Stimulated activated CD8-positive, alpha-beta memory T cell treated with anti-CD3 and anti-CD28 coated beads, Interleukin-2, amount 100 ng/mL, for 1 hour (primary cell): ENCODE measurements around the gene ECD.

ENCODE experiments used
- DNase-seq, 2 donors: peaks; one replicate each; pipeline ENCODE4 v3.0.0-alpha.2; 2020; ENCODE audit warnings: low read depth in 2 of 2

Gene ECD

DNA sequence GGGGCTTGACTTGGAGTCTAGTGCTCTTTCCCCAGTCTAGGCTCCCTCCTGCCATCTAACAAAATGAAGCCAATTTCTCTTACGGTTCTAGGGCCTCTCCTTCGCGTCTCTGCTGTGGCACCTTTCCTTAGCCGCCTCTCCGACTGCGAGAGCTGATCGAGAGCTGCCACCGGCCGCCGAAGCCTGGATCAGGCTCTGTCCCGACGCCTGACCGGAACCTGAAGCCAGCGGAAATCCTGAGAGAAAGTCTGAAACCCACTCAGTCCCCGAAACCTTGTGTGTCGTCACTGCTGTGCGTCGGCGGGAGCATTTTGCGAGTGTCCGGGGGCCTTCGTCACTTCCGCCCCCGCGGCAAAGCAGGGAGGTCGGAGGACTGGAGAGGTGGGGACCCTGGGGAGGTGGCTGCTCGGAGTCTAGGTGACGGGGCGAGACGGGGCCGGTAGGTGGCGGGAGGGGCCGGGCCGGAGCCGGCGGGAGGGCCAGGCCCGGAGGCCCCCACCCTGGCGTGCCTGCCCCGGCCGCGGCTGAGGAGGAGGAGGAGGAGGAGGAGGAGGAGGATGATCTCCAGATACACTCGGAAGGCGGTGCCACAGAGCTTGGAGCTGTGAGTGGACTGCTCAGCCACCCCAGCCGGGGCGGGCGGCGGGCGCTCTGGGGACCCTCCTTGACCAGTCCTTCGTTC is at the start of gene ECD, which contains the start of gene FAM149B1:
Gene ECD, minus strand, starts transcription at position 226 of the 682 bp plus-strand sequence. CDS start 4,071 bp downstream, outside the sequence.
Gene FAM149B1, plus strand, starts transcription at position 337 of the 682 bp plus-strand sequence. Its CDS starts 221 bp downstream, at position 558.
- peak; percentile 83 to 86 for DNase-seq

DNA sequence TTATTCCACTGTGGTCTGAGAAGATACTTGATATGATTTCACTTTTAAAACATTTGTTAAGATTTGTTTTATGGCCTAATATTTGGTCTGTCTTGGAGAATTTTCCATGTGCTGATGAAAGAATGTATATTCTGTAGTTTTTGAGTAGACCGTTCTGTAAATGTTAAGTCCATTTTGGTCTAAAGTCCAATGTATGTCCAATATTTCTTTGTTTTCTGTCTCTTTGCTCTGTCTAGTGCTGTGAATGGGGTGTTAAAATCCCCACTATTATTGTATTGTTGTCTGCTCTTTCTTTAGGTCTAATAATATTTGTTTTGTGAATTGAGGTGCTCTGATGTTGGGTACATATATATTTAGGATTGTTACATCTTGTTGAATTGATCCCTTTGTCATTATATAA is 47.9 kb upstream of the ECD start:
- DNase-seq = no peak

DNA sequence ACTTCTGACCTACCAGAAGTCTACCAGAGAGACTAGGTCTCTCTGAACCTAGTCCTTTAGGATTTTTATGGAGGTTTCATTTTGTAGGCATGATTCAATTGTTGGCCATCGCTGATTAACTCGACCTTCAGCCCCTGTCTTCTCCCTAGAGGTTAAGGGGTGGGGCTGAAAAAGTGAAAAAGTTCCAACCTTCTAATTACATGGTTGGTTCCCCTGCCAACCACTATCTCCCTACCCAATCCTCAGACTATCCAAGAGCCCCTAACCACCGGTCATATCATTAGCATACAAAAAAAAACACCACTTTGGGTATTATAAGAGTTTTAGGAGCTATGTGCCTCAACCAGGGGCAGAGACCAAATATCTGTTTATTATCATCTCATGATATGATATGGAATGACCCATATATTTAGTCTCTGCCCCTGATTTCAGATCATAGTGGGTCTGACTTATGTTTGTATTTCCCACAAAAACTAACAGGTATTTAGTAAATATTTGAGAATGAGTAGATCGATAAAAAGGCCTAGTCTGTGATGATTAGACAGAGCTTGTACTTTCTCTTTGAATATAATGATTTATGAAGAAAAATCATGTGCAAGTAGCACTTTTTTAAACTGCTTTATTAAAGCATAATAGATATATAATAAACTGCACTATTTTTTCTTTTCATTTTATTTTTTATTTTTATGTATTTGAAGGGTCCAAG is 43.5 kb upstream of the ECD start:
- DNase-seq = no peak

DNA sequence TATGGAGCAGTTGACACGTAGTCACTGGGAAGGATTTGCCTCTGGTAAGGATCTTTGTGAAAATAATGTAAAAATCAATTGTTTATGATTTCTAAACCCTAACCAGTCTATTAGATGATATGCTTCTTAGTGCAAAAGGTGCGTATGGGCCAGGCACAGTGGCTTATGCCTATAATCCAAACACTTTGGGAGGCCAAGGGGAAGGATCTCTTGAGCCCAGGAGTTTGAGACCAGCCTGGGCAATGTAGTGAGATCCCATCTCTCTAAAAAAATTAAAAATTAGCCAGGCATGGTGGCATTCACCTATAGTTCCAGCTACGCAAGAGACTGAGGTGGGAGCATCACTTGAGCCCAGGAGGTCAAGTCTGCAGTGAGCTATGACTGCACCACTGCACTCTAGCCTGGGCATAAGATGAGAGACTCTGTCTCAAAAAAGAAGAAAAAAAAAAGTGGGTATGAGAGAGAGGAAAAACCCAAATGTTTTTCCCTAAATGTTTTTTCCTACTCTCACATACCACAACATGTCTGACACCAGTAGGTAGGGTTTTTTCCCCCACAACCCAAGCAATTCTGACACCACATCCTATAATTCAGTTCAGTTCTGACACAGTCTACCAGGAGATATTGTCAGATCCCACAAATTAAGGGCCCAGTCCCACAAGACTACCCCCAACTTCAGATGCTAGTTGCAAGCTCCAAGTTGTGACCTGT is 42.7 kb upstream of the ECD start:
- no peak for DNase-seq

DNA sequence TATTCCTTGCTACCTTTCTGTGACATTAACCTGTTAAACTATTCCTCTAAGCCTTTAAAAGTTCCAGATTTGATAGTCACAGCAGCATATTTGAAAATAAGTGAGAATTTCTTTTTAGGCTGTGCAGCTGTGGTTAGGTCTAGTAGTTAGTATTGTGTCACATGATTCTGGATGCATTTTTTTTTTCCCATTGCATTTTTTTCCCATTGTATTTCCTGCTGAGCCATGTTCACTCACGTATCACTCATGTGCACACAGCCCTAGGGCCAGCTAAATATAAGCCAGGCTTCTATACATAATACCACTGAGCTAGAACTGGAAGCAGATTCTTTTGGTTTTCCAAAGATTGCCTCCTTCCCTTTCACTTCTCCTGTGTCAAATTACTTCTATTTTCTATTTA is 41.9 kb upstream of the ECD start:
- no peak for DNase-seq

DNA sequence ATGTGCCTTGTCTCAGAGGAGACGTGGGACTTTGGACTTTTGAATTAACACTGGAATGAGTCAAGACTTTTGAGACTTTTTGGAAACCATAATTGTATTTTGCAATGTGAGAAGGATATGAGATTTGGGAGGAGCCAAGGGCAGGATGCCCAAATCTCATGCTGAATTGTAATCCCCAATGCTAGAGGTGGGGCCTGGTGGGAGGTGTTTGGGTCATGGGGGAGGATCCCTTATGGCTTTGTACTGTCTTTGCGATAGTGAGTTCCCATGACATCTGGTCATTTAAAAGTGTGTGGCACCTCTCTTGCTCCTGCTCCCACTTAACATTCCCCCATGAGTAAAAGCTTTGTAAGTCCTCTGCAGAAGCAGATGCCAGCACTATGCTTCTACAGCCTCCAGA is 40.1 kb upstream of the ECD start:
- no peak for DNase-seq

DNA sequence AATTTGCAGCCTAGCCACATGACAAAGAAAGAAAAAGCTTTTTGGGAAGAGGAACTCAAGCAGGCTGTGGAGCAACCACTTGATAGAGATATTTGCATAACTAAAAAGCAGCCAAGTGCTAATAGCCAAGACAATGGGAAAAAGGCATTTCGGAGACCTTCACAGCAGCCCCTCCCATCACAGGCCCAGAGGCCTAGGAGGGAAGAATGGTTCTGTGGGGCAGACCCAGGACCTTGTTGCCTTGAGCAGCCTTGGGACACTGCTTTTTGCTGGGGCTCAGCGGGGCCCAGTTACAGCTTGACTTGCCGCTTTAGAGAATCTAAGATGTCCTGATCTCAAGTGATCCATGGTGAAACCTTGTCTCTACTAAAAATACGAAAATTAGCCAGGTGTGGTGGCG is 38.6 kb upstream of the ECD start:
- DNase-seq = no peak

DNA sequence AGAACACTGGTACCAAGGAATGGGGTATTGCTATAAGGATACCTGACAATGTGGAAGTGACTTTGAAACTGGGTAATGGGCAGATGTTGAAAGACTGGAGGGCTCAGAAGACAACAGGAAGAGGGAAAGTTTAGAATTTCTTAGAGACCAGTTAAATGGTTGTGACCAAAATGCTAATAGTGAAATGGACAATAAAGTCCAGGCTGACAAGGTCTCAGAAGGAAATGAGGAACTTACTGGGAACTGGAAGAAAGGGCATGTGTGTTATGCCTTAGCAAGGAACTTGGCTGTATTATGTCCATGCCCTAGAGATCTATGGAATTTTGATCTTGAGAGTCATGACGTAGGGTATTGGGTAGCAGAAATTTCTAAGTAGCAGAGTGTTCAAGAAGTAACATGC is 38.1 kb upstream of the ECD start:
- DNase-seq = no peak

DNA sequence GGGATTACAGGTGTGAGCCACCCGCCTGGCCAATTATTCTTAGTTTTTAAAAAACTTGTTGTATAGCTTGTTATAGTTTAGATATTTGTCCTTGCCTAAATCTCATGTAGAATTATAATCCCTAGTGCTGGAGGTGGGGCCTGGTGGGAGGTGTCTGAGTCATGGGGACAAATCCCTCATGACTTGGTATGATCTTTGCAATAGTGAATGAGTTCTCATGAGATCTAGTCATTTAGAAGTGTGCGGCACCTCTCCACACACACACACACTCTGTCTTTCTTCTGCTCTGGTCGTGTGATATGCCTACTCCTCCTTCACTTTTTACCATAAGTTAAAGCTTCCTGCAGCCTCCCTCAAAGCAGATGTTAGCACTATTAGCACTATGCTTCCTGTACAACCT is 37.3 kb upstream of the ECD start:
- no peak for DNase-seq

DNA sequence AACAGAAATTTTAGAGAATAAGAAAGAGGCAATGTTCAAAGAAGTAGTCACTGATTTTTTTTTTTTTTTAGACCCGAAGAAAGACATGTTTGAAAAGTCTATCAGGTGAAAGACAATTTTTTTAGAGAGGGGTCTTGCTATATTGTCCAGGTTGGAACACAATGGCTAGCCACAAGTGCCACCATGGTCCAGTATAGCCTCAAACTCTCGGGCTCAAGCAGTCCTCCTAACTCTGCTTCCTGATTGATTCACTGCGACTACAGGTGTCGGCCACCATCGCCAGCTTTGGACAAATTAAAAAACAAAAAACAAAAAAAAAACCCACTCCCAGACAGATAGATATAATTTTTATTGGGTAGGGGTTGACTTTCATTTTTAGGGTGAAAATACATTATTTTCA is 22.4 kb upstream of the ECD start:
- no peak for DNase-seq

DNA sequence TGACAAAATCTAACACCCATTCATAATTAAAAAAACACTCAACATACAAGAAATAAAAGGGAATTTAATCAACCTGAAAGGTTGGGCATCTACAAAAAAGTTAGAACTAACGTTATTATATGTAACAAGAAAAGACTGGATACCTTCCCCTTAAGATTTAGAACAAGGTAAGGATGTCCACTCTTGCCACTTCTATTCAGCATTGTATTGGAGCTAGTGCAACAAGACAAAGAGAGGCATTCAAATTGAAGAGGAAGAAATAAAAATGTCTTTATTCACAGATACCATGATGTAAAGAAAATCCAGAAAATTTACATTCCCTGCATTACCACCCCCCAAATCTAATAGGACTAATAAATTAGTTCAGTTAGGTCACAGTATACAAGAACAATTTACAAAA is 18.5 kb upstream of the ECD start:
- no peak for DNase-seq

DNA sequence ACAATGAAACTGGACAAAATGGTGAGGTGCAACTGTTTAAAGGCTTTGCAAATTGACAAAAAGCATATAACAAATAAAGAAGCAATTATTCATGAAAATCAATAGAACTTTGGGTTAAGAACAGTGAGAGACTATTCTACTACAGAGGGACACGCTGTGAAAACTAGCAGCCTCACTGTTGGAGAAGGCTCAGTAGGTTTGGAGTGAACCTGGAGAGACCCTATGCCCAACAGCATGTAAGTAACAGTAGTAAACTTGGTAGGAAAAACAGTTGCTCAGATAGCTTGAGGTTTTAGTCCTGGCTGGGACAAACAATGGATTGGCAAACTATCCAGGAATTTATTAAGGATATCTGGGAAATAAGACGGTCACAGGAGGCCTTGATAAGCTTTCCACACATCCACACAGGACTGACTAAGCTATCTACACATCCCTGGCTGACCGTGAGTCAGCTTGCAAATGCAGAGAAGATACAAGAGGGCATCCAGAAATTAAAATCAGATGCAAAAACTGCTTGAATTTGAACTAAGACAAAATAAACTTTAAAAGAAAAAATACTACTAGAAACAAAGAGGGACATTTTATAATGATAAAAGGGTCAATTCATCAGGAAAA is 16.0 kb upstream of the ECD start:
- DNase-seq = no peak

DNA sequence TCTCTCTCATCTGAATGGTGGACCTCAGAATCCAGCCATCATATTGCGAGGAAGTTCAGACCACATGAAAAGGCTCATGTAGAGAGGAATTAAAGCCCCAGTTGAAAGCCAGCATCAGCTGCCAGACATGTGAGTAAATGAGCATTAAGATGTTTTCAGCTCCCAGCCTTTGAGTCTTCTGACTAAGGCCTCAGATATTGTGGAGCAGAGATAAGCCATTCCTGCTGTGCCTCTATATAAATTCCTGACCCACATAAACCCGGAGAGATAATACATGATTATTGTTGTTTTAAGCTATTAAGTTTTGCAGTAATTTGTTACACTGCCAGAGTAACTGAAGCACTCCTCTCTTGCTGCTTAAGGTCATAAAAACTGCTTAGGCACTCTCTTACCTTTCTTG is 14.8 kb upstream of the ECD start:
- no peak for DNase-seq

DNA sequence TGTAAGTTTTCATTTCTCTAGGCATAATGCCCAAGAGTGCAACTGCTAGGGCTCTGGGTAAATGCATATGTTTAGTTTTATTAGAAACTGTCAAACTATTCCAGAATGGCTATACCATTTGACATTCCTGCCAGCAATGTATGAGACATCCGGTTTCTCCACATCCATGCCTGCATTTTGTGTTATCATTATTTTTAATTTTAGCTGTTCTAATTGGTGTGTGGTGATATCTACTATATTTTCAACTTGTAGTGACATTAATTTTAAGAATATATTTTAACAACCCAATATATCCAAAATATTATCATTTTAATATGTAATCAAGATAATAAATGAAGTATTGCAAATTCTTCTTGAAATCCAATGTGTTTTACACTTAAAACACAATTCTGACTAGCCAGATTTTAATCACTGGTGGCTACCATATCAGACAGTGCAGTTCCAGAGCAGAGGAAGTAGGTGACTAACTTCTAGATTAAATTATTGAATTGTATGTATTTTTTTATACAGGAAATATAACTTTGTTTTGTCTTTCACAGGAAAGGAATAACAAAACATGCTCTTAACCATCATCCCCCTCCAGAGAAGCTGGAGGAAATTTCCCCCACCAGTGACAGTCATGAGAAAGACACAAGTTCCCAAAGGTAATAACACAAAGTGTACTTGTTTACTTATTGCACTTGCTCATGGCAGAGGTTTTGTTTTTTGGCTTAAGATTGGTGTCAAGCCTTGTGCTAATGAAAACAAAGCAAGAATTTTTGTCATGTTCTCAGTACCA is 6.5 kb upstream of the ECD start:
- no peak for DNase-seq

DNA sequence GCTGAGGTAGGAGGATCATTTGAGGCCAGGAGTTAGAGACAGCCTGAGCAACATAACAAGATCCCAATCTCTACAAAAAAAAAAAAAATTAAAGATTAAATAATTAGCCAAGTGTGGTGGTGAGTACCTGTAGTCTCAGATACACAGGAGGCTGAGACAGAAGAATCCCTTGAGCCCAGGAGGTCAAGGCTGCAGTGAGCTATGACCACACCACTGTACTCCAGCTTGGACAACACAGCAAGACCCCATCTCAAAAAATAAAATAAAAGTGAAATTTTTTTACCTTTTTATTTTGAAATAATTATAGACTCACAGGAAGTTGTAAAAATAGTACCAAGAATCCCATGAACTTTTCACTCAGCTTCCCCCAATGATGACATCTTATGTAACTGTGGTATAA is 5.1 kb upstream of the ECD start:
- no peak for DNase-seq

DNA sequence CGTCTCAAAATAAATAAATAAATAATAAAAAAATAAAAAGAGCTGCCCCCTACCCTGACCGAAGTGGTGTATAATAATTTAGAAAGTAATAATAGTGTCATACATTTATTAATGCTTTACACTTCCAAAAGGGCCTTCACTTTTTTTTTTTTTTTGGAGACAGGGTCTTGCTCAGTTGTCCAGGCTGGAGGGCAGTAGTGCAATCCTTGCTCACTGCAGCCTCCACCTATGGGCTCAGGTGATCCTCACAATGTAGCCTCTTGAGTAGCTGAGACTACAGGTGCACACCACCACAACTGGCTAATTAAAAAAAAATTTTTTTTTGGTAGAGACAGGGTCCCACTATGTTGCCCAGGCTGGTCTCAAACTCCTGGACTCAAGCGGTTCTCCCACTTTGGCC is 1.5 kb upstream of the ECD start:
- DNase-seq = no peak

DNA sequence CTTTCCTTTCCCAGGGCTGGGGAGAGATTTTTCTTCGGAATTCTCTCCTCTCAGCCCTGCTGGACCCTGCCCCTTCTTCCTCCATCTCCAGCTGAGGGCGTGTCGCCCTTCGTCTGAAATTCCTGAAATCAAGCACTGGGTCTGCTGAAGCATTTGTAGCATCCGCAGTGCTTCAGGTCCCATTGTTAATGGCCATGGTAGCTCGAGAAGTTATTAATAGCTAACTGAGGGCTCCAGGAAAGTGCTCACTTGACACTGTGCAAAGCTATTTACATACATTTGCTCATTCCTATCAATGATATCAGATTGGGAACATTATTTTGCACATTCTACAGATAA is 626 bp upstream of the ECD start:
- DNase-seq = no peak

DNA sequence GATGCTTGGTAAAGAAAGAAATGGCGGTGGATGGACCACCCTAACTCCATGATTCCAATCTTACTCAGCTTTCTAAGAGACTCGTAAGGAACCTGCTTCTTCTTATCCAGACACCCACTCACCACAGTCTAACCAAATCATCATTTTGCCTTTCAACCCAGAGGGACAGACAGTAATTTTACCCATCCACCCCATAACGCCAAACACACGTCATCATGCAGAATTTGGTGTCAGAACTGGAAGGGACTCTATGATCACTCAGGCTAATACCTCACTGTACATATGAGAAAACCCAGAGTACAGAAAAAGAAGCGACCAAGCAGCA is 388 bp downstream of the ECD start:
- DNase-seq = no peak

DNA sequence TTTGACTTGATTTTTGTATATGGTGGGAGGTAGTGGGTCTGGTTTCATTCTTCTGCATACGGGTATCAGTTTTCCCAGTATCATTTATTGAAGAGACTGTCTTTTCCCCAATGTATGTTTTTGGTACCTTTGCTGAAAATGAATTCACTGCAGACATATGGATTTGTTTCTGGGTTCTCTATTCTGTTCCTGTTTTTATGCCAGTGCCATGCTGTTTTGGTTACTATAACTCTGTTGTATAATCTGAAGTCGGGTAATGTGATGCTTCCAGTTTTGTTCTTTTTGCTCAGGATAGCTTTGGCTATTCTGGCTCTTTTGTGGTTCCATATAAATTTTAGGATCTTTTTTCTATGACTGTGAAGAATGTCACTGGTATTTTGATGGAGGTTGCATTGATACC is 836 bp downstream of the ECD start:
- DNase-seq = no peak

DNA sequence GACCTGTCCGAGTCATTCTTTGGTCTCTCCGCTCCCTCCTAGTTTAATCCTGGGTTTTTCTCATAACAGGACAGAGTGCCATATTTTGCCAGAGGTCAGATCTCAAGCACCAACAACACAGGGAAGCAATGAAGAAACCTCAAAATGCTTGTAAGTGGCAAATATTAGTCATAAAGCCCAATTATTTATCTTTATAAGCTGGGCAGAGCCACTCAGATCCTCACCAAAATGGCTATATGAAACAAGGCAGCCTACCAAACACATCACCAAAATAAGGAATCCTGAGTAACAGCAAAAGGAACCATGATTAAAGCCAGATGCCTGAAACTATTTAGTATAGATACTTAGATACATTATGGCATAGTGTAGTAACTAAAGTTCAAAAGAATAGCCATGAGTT is 4.7 kb downstream of the ECD start:
- no peak for DNase-seq

DNA sequence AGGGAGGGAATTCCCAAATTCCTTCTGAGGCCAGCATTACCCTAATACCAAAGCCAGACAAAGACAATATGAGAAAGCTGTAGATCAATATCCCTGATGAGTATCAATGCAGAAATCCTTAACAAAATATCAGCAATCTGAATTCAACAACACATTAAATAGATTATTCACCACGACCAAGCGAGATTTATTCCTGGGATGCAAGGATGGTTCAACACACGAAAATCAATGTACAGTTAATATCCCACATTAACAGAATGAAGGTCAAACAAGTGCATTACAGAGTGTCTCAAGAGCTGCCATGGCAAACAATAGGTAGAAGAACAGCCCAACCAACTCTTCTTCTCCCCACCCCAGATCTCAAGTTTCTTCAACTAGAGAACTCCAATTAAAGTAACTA is 6.1 kb downstream of the ECD start:
- no peak for DNase-seq

DNA sequence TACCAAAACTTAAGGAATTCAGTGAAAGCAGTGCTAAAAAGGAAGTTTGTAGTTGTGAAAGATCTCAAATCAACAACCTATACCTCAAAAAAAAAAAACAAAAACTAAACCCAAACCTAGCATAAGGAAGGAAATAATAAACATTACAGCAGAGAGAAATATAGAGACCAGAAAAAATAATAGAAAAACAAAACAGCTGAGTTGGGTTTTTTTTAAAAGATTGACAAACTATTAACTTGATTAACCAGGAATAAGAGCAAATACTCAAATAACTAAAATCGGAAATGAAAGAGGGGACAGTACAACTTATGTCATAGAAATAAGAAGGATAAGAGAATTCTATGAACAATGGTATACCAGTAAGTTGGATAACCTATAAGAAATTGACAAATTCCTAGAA is 6.7 kb downstream of the ECD start:
- no peak for DNase-seq
